Stimulated activated CD8-positive, alpha-beta memory T cell treated with anti-CD3 and anti-CD28 coated beads, Interleukin-4, amount 100 ng/mL, for 24 hours (primary cell): ENCODE measurements around the gene PIKFYVE.
"Not testable (repeated sequence)": the region's sequence is repeated elsewhere in the genome, so short reads cannot be mapped to it uniquely, and the experiment has no call there.

ENCODE experiments used
- DNase-seq: peaks from one replicate; pipeline ENCODE4 v3.0.0-alpha.2; 2020; ENCODE audit warnings: low read depth

The PIKFYVE gene, protein sequence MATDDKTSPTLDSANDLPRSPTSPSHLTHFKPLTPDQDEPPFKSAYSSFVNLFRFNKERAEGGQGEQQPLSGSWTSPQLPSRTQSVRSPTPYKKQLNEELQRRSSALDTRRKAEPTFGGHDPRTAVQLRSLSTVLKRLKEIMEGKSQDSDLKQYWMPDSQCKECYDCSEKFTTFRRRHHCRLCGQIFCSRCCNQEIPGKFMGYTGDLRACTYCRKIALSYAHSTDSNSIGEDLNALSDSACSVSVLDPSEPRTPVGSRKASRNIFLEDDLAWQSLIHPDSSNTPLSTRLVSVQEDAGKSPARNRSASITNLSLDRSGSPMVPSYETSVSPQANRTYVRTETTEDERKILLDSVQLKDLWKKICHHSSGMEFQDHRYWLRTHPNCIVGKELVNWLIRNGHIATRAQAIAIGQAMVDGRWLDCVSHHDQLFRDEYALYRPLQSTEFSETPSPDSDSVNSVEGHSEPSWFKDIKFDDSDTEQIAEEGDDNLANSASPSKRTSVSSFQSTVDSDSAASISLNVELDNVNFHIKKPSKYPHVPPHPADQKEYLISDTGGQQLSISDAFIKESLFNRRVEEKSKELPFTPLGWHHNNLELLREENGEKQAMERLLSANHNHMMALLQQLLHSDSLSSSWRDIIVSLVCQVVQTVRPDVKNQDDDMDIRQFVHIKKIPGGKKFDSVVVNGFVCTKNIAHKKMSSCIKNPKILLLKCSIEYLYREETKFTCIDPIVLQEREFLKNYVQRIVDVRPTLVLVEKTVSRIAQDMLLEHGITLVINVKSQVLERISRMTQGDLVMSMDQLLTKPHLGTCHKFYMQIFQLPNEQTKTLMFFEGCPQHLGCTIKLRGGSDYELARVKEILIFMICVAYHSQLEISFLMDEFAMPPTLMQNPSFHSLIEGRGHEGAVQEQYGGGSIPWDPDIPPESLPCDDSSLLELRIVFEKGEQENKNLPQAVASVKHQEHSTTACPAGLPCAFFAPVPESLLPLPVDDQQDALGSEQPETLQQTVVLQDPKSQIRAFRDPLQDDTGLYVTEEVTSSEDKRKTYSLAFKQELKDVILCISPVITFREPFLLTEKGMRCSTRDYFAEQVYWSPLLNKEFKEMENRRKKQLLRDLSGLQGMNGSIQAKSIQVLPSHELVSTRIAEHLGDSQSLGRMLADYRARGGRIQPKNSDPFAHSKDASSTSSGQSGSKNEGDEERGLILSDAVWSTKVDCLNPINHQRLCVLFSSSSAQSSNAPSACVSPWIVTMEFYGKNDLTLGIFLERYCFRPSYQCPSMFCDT (N-terminal part only)

DNA sequence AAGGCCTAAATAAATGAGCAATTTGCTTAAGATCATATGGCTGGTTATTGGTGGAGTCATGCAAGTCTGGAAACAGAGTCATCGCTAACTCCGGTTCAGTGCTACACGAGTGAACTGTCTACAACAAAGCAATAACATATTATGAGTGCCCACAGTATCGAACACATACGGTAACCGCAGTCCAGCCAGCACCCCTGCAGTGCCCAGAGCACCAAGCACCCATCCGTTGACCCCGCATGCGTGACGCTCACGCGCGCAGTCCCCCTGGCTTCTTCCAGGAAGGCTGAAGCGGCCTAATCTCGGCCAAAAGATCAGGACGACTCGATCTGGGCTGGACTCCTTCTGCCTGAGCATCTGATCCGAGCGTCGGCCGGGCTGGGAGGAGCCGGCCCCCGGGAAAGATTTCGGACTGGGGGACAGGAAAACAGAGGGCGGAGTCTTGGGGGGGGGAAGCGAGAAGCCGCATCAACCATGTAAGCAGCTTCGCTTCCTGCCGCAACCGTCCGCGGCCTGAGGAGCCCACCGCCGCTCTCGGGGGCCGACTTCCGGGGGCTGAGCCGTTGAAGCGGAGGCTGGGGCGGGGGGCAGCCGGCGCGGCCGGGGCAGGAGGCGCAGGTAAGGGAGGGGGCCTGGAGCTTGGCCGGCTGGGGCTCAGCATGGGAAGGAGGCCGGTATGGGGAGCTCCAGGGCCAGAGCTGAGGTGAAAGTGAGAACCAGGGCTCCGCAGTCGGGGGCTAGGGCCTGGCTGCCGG, at the start of gene PIKFYVE:
Gene PIKFYVE (plus strand): TSS at position 455 of the 752 bp plus-strand sequence. CDS start 5,265 bp downstream, outside the sequence.
- peak; percentile 87 for DNase-seq

DNA sequence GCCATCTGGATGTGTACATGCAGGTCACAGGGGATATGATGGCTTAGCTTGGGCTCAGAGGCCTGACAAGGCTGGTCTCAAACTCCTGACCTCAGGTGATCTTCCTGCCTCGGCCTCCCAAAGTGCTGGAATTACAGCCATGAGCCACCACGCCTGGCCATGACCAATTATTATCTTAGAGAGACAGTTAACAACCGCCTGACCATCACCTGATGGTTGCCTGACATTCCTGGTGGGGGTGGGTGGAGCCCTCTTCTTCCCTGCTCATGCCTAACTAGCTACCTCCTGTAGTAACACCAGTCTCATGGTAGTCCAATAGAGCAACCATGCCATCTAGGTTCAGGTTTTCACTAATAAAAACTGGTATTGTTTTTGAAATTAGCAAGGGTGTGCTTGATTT, 44.2 kb upstream of the PIKFYVE start:
- DNase-seq = not testable (repeated sequence)

DNA sequence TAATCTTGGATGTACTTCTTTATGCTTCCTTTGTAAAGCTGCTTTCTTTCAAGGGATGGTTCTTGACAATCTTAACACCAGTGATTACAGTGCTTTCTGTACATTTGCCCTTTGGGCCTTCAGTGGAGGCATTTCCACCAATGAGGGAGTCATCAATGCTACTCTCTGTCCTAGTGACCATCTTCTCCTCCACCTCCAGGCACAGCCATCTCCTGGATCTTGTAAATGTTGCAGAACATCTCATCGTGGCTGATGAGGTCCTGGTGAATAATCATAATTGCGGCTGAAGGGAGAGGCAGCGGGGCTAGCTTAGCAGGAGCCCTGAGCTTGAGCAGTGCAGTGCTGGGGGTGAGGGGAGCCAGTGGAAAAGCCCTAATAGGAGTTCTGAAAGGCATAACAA, 43.7 kb upstream of the PIKFYVE start:
- no peak for DNase-seq

DNA sequence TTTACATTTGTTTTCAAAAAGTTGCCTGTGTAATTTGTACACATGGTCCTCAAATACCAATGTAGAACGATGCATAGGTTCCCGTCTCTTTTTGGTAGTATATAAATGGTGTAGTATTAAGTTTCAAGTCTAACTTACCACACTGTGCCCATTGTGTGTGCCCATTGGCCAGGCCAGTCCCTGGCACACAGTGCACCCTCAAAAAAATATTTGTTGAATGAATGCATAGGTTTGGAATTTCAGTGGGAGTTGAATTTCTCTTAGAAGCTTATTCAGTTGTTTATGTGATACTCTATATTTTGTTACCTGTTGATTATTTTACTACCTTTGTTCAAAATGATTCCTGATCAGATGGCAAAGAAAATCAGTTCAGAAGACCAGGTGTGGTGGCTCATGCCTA, 41.3 kb upstream of the PIKFYVE start:
- DNase-seq = no peak

DNA sequence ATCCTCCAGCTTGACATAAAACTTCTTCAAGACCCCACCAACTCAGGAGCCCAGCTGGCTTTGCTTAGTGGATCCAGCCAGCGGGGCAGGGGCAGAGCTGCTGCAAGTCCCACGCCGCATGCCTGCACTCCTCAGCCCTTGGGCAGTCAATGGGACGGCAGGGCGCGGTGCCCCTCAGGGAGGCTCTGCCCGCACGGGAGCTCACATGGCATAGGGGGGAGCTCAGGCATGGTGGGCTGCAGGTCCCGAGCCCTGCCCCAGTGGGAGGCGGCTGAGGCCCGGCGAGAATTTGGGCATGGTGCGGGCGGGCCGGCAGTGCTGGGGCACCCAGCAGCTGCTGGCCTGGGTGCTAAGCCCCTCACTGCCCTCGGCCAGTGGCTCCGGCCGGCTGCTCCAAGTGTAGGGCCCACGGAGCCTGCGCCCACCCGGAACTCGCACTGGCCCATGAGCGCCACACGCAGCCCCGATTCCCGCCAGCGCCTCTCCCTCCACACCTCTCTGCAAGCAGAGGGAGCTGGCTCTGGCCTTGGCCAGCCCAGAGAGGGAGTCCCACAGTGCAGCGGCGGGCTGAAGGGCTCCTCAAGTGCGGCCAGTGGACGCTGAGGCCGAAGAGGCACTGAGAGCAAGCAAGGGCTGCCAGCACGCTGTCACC, 38.3 kb upstream of the PIKFYVE start:
- DNase-seq = no peak

DNA sequence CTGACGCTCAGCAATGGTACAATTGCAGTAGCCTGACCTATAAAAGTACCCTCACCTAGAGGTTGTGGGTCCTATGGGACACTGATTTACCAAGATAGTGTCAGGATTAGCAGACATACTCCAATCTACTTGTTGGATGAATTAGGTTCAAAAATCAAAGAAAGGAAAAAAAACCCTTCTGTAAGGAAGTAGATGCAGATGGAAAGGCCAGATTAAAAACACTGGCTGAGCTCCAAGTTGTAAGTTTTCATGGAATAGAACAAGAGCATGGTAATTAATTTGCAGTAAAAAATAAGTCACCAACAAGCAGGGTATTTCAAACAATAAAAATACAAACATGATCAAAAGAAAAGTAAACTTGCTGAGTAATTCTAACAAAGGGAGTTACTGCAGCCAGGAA, 37.6 kb upstream of the PIKFYVE start:
- no peak for DNase-seq

DNA sequence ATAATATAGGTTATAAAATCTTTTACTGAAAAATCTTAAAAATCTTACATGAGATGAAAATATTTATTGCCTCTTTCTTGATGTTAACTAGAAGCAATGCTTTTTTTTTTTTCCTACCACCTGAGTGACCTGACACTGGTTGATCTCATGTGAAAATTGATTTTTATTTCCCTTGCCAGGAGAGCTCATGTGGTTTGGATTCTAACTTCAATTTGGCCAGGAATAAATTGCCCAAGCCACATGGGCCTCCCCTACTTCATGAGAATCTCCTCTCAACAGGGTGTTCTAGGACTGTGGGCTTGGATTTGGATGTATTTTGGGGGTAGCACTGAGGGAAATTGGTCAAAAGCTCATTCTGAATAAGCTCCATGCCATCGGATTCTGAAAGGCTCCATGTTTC, 31.3 kb upstream of the PIKFYVE start:
- DNase-seq = no peak

DNA sequence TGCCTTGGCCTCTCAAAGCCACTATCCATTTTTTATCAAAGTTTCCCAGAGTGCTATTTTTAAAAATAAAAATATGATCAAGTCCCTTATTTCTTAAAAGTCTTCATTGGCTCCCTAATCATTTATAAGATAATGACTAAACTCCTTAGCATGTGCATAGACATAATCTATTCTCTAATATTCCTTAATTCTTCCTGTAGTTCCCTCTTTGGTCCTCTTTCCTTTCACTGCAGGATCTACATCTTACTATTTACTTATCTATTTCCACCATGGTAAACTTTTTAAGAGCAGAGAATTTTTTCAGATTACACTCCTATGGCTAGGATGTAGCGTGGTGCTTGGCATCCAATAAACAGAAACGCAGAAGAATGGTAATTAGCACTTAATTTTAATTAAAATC, 30.2 kb upstream of the PIKFYVE start:
- no peak for DNase-seq

DNA sequence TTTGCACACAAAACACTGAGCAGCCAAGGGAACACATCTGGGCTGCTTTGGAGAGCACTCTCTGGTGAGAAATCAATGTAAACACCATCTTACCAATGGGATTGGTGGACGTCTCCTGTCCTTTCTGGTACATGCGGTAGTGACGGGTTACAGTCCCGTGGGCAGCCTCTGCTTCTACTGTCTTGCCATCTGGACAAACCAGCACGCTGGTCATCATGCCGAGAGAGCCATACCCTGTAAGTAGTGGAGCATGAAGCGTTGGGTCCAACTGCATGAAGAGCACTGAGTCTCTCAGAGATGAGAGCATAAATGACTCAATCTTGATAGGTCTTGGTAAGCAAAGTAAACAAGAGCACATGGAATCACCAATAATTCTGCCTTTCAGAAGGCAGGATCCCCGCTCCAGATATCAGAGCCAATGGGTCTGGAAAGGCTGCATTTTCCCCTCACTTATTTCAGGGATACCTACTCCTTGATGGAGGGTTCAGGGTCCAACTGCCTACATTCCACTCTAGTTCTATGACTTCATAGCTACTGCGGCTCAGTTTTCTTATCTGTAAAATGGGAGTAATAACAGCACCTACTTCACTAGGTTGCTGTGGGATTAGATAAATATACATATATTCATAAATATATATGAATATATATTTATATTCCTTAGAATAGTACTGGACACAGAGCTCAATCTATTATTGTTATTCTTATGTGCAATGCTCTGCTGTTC, 26.1 kb upstream of the PIKFYVE start:
- DNase-seq = no peak

DNA sequence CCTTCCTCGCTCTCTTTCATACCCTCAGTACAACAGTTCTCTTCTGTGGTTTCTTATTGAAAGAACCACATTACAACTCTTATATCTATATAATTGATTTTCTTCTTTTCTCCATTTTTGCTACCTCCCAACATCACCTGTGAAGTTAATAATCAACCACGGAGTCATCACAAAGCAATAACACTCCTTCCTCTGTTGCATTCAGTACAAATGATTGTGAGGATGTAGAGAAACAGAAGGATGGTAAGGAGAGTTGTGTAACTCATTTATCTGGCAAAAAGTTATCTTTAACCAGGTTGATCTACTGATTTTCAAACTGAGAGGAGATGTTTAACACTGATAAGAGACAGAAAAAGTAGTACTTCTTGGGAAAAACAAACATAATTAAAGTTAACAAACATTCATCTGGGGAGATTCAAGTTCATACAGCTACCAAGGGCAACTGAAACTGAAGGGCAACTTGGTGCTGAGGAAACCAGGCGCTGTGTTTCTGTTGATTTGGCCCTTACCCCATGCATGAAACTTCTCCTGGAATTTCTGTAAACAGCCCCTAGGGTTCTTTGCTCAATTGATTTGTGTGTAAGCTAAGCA, 25.3 kb upstream of the PIKFYVE start:
- no peak for DNase-seq

DNA sequence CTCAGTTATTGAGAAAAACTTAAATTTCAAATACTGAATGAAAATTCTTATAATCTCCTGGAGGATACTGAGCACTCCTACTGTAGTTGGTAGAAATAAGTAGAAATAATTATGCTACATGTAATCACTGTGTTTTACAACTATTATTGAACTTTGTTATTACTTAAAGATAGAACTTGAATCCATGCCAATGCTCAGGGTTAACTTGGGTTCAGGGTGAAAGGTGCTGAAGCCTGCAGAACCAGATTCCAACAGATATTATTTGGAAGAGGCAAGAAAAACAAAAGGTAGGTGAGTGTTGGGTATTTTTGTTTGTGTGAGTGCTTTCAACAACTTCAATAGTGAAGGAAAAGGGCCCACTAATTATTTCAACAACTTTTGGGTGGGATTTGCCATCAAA, 21.6 kb upstream of the PIKFYVE start:
- DNase-seq = no peak

DNA sequence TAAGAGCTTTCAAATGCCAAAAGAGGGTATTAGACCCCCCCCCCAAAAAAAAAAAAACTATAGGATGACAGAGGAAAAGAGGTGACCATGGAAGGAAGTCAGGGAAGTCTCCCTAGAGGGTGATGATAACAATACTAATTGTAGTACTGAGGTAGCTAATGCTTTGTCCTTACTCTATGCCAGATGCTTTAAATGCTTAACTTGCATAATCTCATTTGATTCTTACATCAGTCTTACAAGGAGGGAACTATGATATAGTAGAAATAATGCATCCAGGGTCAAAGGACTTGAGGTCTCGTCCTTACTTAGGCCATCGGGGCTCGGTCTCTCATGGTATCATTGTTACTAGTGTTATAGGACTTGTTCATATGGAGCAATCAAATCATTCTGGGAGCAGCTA, 20.3 kb upstream of the PIKFYVE start:
- no peak for DNase-seq

DNA sequence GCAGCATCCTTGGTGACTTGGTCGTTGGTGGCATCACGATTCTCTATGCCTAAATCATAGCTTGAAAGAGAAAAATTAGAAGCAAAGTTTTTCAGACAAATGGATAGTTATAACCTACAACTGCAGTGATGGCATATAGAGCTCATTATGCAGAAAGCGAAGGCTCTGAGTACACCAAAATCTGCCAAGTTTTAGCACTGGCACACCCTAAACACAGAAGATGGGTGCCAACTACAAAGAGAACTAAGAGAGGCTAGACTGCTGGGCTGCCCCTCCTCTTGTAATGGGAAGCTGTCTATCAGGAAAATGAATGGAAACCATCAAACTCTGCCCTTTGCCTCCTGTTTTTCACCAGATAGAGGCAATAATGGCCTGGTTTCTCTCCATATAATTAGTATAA, 17.5 kb upstream of the PIKFYVE start:
- no peak for DNase-seq

DNA sequence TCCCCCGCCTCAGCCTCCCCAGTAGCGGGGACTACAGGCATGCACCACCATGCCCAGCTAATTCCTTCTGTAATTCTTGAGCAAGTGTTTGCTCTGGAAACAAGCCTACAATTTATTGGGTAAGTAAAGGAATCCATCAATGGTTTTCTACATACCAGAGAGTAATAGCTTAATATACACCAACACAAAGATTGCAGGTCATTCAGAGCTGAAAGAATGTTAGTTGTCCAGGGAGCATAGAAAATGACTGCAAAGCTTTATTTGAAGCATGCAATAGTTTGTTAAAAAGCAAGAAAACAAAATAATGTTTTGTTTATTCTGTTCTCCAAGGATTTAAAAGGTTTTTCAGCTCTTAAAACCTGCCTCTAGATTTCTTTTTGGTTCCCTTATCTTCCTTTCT, 16.8 kb upstream of the PIKFYVE start:
- DNase-seq = no peak

DNA sequence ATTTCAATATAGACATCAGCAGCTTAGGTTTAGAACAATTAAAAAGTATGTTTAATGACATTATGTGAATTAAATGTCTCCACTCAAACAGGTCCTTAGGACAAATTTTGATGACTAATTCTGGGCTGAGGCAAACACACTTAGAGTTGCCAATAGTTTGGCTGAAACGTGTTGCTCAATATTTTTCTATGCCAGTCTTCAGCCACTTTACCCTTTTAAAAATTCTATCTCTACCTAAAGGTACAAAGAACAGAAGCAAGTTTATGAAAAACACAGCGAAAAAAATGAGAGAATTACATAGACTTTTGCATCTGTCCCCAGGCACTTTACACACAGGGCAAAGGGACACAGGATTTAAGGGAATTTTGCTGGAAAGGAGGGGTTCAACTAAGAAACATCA, 15.7 kb upstream of the PIKFYVE start:
- DNase-seq = no peak

DNA sequence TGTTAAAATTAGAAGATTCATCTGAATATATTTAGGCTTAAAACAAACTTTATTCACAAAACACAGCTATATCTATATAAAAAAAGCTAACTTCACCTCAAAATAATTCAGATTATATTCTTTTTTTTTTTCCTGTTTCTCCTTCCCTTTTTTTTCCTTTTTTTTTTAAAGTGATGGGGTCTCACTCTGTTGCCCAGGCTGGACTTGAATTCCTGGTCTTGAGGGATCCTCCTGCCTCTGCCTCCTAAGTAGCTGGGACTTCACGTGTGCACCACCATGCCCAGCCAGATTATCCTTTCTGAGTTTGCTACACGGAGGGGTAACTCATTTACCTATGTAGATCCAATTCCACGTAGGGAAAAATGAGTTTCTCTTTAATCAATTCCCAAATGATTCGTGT, 15.0 kb upstream of the PIKFYVE start:
- no peak for DNase-seq

DNA sequence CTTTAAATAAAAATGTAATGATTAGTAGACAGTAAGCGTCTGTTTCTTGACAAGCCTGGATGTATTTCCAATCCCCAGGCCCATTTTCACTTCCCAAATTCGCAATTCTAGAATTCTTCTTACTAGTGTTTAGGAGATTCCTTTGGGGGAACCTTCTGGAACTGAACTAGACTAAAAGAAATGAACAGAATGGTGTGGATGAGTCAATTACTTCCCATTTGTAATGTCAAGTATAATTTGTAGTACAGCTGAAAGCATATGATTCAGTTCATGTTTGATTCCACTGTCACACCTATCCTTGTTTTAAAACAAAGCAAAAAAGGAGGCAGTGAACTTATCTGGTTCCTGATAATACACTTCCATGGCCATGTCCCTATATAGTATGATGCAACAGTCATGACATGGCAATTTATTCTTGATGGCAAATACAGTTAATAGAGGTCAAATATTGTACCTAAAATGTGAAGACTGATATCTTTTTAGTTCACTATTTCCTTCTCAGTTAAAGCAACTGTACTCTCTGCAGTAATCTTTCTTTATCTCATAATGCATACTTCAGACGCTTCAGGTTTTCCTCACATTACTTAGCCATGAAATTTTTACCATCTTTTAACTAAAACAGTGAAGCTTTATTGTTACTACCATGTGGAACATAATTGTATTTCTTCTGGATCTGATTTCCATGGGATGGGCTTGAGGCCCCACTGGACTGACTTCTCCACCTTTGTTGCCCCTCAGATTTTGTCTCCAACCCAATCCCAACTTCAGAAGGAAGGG, 13.2 kb upstream of the PIKFYVE start:
- no peak for DNase-seq

DNA sequence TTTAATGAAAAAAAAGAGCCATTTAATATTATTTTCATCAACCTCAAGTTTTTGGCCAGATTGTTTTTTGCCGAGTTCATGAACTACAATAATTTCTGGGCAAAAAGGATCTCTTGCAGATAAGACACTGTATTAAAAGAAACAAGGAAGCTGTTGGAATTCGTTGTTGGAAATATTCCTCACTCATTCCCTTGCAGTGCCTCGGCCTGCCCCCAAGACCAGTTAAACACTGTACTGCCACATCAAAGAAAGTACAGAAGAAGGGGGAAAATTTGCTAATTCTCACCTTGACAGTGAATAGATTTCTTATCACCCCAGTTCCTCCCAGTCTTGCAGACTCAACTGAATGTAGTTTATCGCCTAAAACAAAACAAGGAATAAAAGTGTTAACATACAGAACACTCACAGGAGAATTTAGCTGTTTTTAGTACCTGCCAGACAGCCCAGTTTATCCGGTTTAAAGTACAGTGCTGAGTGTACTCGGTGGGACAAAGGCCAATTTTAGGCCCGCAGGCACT, 12.4 kb upstream of the PIKFYVE start:
- no peak for DNase-seq
